Lower lobe of right lung (tissue), 2 donors: ENCODE results near the gene ATP2A1. TPM values are rescaled to one million over a fixed set of nuclear protein-coding genes. Genes with fewer than 3 reads are reported as not detected.
"Not testable (repeated sequence)": the region's sequence is repeated elsewhere in the genome, so short reads cannot be mapped to it uniquely, and the experiment has no call there.

Experiments used
- ATAC-seq, 2 donors: fragments of 200-7000 bp; cut with Tn5 transposase; one replicate each; pipeline ENCODE4 v1.9.1; 2020 to 2022; ENCODE audit warnings: mild to moderate bottlenecking in 2 of 2, moderate library complexity in 2 of 2
- DNase-seq: peaks from one replicate; pipeline ENCODE4 v3.0.0-alpha.2; 2020
- H3K27ac ChIP-seq: fragments of 200-600 bp; one replicate; pipeline ENCODE4 v1.8.0; 2022
- H3K27me3 ChIP-seq: fragments of 200-600 bp; one replicate; pipeline ENCODE4 v1.8.0; 2022; ENCODE audit warnings: low read depth
- H3K36me3 ChIP-seq: fragments of 200-600 bp; one replicate; pipeline ENCODE4 v1.8.0; 2022; ENCODE audit warnings: mild to moderate bottlenecking
- H3K4me1 ChIP-seq: fragments of 200-600 bp; one replicate; pipeline ENCODE4 v1.8.0; 2022
- H3K4me3 ChIP-seq: fragments of 200-600 bp; one replicate; pipeline ENCODE4 v1.8.0; 2022; ENCODE audit warnings: mild to moderate bottlenecking
- H3K9me3 ChIP-seq: fragments of 200-600 bp; one replicate; pipeline ENCODE4 v1.8.0; 2022
- CTCF ChIP-seq: fragments of 200-600 bp; IDR thresholded peaks from one replicate; pipeline ENCODE4 v1.8.0; 2022; ENCODE audit warnings: antibody characterized with exemption, mild to moderate bottlenecking
- intact Hi-C: fragments of 100-400 bp; cut with DNase I; formaldehyde crosslinking; loops from one replicate; pipeline ENCODE4 v1.11.0; 2022
- total RNA-seq: library from RNA; stranded (reverse); fragmentation: NEBNext Ultra II Directional; extraction: Animal tissue kit (Norgen Biotek cat#: 25700); gene quantifications from one replicate; pipeline ENCODE4 v1.2.1, GENCODE V29; 2021
- donor health status: DM: no; HTN: yes; CAD: no; lungs with severe emphysema.

ATP2A1 gene
- total RNA-seq, 1 donor from 2014 or later, result 0.38 TPM

DNA sequence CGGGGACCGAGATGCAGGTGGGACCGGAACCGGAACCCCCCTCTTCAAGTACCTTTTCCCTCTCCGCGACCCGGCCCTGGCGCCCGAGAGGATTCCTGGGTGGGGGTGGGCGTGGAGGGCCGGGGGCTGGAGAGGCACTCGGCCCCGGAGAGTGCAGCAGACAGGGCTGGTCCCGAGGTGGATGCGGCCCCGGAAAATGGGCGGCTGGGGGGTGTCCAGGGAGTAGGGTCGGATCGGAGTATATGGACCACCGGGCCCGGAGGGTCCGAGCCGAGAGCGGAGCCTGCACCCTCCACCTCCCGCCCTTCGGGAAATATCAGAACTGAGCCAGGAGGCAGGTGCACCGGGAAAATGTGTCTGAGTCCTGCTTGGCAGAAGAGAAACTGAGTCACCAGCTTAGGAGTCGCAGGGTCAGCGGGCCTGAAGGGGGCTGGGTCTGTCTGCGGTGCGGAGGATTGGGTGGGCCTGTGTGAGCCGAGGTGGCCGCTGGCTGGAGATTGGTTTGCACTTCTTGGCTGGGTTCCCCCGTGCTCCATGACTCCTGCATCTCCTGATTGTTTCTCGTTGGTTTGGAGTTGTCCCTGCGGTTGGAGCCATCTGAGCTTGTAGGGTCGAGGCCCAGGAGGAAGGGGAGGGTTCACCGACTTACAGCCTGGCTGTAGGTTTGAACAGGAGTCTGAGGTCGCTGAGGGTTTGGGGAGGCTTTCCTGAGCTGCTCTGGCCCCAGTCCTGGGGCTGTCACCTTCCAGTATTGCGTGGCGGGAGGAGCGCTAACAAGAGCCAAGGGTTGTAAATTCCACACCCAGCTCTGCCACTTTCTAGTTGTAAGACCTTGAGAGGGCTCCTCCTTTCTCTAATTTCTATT lies 14.1 kb upstream of the ATP2A1 start:
- DNase-seq (no peak), ATAC-seq (peak in 1 of 2 donors; percentile 35)
- intact Hi-C loops, result no loop called here

DNA sequence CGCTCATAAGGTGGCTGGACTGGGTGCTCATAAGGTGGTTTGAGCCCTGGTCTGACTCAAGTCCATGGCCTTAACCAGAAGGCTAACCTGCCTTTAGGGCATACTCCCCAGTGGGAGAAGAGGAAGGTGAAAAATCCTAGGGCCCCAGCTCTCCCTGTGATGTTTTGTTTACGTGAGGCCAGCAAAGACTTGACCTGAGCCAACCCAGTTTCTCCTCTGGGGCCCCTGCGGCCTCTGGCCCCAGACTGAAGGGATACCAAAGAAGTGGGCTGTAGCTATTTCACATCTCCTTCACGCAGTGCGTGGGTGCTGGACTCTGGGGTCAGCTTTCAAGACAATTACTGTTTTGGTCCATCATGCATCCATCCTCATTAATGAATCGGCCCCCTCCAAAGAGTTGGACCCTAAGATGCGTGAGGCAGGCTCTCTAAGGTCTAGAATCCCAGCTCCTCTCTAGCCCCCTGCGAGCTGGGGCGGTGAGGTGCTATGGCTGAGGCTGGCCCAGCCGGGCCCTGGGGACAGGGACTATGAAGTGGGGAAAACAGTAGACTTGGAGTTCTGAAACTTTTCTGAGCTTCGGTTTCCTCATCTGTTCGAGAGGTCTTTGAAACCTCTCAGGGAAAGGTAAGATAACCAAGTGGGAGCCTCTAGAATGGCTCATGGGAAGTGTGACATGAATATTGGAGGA lies 13.1 kb upstream of the ATP2A1 start:
- no peak for TF ChIP-seq CTCF
- intact Hi-C loops, result no loop called here
- no peak overlapping the region for H3K4me3 ChIP-seq
- H3K27ac ChIP-seq, result no peak overlapping the region
- no peak for DNase-seq
- ATAC-seq, result no peak
- H3K9me3 ChIP-seq, result no peaks in the 10 kb centered on the region
- peaks cover 23% of the 10 kb centered on the region for H3K4me1 ChIP-seq
- peaks cover 35% of the 10 kb centered on the region for H3K36me3 ChIP-seq
- no peaks in the 10 kb centered on the region for H3K27me3 ChIP-seq

More for the DNA sequence above, 14.1 kb upstream of the ATP2A1 start:
- Histone ChIP-seq H3K27me3 (no peaks in the 10 kb centered on the region), H3K4me1 (peaks cover 23% of the 10 kb centered on the region), H3K27ac (peak overlapping the region; percentile 93), H3K36me3 (peaks cover 25% of the 10 kb centered on the region), H3K4me3 (peak overlapping the region; percentile 88), H3K9me3 (no peaks in the 10 kb centered on the region)
- no peak for TF ChIP-seq CTCF

- no peak for TF ChIP-seq CTCF
- intact Hi-C loops, result no loop called here
- H3K4me1 ChIP-seq, result peaks cover 23% of the 10 kb centered on the region
- no peak overlapping the region for H3K4me3 ChIP-seq
- H3K36me3 ChIP-seq, result peaks cover 42% of the 10 kb centered on the region
- DNase-seq (no peak), ATAC-seq (no peak)
- no peaks in the 10 kb centered on the region for H3K27me3 ChIP-seq
- no peak overlapping the region for H3K27ac ChIP-seq
- H3K9me3 ChIP-seq, result no peaks in the 10 kb centered on the region
These were observed 12.4 kb upstream of the ATP2A1 start for GRCh38 chr16:28865722-28866453.

GRCh38 chr16:28866454-28866804 lies 11.9 kb upstream of the ATP2A1 start:
- H3K4me1 ChIP-seq, result peaks cover 23% of the 10 kb centered on the region
- peaks cover 48% of the 10 kb centered on the region for H3K36me3 ChIP-seq
- H3K4me3 ChIP-seq, result no peak overlapping the region
- H3K27me3 ChIP-seq, result no peaks in the 10 kb centered on the region
- intact Hi-C loops, result no loop called here
- H3K27ac ChIP-seq, result no peak overlapping the region
- no peak for TF ChIP-seq CTCF
- H3K9me3 ChIP-seq, result no peaks in the 10 kb centered on the region
- DNase-seq (no peak), ATAC-seq (no peak)

DNA sequence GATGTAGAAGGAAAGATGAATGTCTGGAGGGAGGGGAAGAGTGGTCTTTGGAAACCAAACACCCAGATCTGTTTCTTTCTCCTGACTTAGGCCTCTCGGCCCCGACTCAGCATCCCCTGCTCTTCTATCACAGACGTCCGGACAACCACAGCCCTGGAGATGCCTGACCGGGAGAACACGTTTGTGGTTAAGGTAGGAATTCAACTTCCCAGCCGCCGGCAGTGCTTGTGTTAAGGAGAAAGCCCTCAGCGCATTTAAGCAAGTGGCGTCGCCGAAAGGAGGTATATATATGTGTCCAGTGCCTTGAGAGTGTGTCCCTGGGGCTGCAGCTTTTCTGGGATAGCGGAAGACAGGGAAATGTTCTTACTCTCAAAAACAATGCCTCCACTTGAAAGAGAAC lies 11.0 kb upstream of the ATP2A1 start:
- no peak overlapping the region for H3K4me3 ChIP-seq
- peaks cover 20% of the 10 kb centered on the region for H3K4me1 ChIP-seq
- ATAC-seq, result no peak
- H3K9me3 ChIP-seq, result no peaks in the 10 kb centered on the region
- no peaks in the 10 kb centered on the region for H3K27me3 ChIP-seq
- intact Hi-C loops, result no loop called here
- peaks cover 55% of the 10 kb centered on the region for H3K36me3 ChIP-seq
- H3K27ac ChIP-seq, result no peak overlapping the region
- DNase-seq, result no peak
- TF ChIP-seq CTCF, result no peak

DNA sequence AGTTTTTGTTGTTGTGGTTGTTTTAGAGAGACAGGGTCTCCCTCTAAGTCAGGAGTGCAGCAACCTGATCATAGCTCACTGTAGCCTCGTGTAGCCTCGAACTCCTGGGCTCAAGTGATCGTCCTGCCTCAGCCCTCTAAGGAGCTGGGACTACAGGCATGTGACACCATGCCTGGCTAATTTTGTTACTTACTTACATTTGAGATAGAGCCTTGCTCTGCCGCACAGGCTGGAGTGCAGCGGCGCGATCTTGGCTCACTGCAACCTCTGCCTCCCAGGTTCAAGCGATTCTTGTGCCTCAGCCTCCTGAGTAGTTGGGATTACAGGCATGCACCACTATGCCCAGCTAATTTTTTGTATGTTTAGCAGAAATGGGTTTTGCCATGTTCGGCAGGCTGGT lies 10.6 kb upstream of the ATP2A1 start:
- intact Hi-C loops, H3K9me3 ChIP-seq, H3K4me3 ChIP-seq, ATAC-seq, H3K27ac ChIP-seq, DNase-seq, H3K27me3 ChIP-seq: not testable (repeated sequence)
- H3K4me1 ChIP-seq, result peaks cover 16% of the 10 kb centered on the region
- H3K36me3 ChIP-seq, result peaks cover 57% of the 10 kb centered on the region
